GM10266 (cell line): ENCODE results near the gene DDR1.

Source experiments
- DNase-seq: peaks from one replicate; pipeline ENCODE4 v3.0.0; 2012; ENCODE audit errors: extremely low spot score
- TF ChIP-seq, protein P1 (sequence below): IDR thresholded peaks from 2 replicates; pipeline ENCODE4 v1.5.1; 2012; ENCODE audit warnings: mild to moderate bottlenecking, low read depth; ENCODE audit not compliant: control insufficient read depth, insufficient read depth; ENCODE audit errors: missing control alignments

DDR1 gene

DNA sequence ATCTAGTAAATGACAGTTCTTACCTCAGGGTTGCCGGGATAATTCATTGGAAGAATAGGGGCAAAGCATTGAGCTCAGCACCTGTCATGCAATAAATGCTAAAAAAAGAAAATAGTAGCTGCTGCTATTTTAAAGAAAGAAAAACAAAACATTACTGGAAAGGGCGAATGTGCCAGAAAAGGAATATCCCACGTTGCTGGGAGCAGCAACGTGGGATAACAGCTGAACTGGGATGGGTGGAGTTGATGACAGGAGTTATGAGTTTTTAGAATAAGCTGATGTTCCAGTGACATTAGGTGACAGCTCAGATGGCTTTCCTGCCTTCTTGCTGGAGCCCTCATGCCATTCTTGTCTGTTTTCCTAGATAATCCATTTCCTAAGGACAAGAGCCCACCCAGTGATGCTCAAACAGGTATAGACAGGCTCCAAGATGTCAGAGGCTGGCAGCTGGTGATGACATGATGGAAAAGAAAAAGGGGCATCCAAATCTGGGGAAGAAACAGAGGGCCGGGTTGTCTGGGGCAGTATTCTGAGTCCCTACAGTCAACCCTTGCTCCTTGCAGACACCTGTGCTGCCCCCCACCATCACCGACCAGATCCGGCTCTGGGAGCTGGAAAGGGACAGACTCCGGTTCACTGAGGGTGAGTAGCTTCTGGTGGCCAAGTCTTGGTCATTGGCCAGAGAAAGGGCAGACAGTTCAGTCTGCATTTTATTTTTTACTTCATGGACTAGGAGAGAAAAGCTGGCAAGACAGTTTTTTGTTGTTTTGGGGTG is 28.6 kb downstream of the DDR1 start:
- TF ChIP-seq, protein P1, sequence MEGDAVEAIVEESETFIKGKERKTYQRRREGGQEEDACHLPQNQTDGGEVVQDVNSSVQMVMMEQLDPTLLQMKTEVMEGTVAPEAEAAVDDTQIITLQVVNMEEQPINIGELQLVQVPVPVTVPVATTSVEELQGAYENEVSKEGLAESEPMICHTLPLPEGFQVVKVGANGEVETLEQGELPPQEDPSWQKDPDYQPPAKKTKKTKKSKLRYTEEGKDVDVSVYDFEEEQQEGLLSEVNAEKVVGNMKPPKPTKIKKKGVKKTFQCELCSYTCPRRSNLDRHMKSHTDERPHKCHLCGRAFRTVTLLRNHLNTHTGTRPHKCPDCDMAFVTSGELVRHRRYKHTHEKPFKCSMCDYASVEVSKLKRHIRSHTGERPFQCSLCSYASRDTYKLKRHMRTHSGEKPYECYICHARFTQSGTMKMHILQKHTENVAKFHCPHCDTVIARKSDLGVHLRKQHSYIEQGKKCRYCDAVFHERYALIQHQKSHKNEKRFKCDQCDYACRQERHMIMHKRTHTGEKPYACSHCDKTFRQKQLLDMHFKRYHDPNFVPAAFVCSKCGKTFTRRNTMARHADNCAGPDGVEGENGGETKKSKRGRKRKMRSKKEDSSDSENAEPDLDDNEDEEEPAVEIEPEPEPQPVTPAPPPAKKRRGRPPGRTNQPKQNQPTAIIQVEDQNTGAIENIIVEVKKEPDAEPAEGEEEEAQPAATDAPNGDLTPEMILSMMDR = no peak
- no peak for DNase-seq

DNA sequence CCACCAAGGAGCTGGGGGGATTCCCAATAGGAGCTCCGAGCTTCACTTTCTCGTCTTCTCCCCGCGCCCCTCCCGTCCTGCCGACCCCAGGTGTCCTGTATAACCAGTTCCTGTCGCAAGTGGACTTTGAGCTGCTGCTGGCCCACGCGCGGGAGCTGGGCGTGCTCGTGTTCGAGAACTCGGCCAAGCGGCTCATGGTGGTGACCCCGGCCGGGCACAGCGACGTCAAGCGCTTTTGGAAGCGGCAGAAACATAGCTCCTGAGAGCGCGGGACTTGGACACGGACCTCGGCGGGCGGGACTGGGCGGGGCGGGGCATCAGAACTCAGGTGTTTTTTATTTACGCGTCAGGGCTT is 29.4 kb downstream of the DDR1 start:
- TF ChIP-seq, protein P1 = no peak
- DNase-seq = no peak

DNA sequence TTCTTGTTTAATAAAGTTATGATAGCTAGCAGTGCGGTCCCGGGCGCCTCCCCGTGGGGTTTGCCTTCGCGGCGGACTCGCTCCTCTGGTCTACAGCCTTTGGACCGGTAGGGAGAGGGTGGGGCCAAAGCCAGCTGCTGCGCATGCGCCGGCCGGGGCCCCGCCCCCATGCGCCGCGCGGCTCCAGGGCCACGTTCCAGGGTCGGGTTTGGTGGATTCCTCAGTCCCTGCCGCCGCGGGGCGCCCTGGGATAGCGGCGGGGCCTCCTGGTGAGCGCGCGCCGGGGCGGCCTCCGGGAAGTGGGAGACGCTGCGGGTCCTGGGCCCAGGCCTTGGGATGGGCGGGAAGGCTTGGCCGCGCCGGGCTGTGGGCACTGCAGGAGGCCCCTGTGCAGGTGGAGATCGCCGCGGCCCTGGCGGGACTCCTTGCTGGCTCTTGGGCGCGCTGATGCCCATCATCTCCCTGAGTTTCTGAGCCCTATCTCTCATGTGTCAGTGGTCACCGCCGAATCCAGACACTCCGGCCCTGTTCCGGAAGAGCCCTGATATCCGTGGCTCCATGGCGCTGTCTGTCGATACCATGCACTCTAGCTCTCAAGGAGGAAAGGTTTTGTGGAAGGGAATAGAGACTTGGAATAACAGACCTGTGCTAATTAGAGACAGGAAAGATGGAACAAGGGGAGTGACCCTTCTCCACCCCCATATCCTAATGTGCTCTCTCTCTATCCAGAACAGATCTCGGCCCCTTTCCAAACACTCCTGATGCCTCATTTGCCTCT is 29.9 kb downstream of the DDR1 start, which contains the start of gene VARS2:
Gene VARS2, plus strand, starts transcription at position 163 of the 778 bp plus-strand sequence. Its CDS starts 599 bp downstream, at position 762.
- TF ChIP-seq, protein P1 = peak; percentile 42
- peak; percentile 98 for DNase-seq

DNA sequence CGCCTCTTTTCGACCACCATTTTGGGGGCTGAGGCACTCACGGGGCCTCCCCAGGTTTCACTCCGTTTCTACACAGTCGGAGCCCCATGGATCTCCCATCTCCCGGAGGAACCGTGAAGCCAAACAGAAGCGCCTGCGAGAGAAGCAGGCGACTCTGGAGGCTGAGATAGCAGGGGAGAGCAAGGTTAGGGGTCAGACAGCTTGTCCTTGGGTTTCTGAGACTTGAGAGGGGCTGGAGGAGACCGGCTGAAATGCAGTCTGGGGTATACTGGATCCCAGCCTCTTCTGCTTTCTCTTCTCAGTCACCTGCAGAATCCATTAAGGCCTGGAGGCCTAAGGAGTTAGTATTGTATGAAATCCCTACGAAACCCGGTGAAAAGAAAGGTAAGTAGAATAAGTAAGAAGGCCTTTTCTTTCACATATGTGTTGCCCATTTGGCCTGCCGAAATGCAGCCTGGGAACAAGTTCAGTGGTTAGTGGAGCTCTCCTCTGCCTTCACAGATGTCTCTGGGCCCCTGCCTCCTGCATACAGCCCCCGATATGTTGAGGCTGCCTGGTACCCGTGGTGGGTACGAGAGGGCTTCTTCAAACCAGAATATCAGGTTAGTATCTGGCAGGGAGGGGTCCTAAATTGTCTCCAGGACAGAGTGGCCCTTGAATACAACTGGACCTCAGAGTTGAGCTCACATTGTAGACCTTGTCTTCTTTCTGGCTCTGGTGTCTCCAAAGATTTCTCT is 30.7 kb downstream of the DDR1 start:
- TF ChIP-seq, protein P1 = no peak
- no peak for DNase-seq

DNA sequence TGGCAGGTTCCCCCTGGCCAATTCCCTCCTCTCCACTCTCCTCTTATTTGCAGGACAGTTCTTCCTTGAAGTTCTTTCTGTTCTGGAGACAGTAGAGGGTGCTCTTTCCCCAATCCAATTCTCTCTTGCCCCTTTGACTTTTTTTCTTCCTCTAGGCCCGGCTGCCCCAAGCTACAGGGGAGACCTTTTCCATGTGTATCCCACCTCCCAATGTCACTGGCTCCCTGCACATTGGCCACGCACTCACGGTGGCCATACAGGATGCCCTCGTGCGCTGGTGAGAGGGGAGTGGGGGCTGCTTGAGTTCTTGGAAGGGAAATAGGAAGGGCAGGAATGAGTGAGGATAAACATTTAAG is 31.2 kb downstream of the DDR1 start:
- DNase-seq = peak; percentile 87
- TF ChIP-seq, protein P1 = peak; percentile 64

DNA sequence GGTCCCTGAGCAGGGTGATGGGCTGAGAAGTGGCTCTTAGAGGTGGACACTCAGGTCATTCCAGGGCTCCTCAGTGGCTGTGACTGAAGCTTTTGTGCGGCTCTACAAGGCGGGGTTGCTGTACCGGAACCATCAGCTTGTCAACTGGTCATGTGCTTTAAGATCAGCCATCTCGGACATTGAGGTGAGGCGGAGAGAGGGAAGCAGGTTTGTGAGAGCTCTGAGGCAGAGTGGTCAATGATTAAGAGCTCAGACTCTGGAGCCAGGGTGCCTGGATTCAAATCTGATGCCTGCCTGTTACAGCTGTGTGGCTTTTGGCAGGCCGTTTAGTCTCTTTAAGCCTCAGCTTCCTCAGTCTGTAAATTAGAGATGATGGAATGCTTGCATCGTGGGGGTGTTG is 32.7 kb downstream of the DDR1 start:
- TF ChIP-seq, protein P1 = no peak
- no peak for DNase-seq

DNA sequence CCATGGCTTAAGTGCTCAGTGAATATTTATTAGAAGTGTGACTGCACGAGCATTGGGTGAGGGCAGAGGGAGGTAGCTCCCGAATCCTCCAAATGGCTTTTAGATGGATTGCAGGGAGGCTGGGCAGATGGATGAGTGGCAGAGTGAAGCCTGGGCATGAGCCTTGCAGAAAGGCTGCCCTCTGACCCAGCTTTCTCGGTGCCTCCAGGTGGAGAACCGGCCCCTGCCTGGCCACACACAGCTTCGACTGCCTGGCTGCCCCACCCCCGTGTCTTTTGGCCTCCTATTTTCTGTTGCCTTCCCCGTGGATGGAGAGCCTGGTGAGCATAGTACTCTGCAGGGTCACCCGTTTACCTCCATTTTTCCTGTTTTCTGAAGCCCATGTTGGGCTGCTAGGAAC is 33.2 kb downstream of the DDR1 start:
- TF ChIP-seq, protein P1 = no peak
- DNase-seq = no peak
